HG03378 (cell line): ENCODE results near the gene LRRC27.
"Not testable (repeated sequence)": the region's sequence is repeated elsewhere in the genome, so short reads cannot be mapped to it uniquely, and the experiment has no call there.

Source experiments
- ATAC-seq: cut with Tn5 transposase; IDR thresholded peaks from one replicate; pipeline ENCODE4 v1.9.1; 2021; ENCODE audit warnings: mild to moderate bottlenecking, moderate library complexity; ENCODE audit not compliant: unreplicated experiment

The LRRC27 gene

DNA sequence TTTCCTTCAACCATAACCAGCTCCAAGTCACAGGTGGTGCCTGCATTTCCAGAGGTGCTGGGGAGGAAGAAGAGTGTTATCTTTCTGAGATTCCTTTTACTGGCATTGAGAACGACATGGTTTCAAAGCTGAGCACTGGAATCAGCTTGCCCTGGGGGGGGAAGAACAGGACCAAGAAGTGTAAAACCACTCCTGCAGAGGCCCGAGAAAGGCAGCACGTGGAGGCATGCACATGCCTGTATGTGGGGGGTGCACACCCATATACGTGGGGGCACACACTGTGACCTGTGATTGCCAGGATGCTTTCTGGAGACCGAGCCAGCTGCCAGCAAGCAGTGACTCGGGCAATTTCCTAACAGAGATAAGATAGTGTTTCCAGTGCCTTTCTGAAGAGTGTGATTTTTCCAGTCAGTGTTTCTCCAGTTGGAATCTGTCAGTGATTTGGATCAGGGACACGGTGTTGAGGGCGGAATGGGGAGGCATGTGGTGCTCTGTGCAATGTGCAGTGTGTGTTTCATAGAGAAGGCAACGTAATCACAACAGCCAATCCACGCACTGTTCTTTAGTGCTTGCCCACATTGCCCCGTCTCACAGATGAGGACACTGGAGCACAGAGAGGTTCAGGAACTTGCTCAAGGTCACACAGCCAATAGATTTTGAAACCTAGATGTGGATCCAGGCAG lies 4.2 kb downstream of the LRRC27 start:
- ATAC-seq: no peak

DNA sequence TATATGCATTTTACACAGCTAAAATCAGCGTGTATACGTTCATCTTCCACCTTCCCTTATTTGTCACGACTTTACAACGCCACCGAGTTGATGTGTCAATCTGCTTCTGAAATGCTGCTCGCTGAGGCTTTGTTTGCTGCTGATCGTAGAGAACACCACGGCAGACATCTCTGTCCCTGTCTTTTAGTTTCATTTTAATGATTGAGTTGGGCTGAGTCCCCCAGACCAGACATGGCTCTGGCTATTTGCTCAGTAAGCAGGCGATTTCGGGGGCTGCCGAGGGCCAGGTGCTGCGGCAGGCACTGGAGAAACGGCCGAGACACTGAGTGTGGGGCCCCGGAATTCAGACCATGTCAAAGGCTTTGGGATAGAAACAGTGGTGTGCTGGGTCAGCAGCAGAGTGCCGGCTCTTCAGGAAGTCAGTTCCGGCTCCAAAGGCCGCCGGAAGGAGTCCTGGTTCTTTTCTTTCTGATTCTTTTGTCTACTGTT lies 5.0 kb downstream of the LRRC27 start:
- ATAC-seq: no peak

DNA sequence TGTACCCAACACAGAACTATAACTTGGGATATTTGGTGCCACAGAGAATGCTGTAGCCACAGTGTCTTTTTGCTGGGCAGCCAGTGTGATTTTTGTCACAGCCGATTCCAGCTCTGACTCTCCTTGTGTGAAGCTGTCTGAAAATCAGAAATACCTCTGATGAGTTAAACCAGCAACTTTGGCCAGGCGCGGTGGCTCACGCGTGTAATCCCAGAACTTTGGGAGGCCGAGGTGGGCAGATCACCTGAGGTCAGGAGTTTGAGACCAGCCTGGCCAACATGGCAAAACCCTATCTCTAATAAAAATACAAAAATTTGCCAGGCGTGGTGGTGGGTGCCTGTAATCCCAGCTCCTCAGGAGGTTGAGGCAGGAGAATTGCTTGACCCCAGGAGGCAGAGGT lies 5.9 kb downstream of the LRRC27 start:
- ATAC-seq: not testable (repeated sequence)

DNA sequence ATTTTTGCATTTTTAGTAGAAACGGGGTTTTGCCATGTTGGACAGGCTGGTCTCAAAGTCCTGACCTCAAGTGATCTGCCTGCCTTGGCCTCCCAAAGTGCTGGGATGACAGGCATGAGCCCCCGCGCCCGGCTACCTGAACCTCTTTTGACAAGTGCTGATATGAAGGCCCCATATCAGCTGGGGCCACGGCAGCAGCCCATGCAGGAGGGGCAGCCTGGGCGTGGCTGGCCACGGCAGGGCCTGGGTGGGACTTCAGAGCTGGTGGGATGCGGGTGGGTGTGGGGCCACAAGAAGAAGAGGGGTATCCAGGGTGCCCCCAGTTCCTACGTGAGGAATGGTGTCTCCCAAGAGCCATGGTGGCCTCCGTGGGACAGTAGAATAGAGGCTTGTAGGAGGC lies 6.9 kb downstream of the LRRC27 start:
- ATAC-seq: no peak

DNA sequence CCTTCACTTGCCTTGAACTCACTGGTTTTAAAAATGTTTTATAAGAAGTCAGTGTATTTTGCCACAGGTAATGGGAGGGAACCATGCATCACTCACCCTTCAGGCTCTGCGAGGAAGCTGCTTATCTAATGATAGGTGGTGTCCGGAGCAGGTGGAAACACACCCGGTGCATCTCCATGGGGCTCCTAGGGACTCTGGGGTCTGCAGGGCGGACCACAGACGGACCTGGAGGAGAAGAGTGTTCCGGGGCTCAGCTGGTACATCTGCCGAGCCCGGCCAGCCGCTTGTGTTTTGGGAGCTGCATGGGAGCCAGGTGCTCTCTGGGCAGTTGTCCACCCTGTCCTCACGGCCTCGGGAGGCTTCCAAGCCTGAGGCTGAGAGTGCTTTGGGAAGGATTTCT lies 7.3 kb downstream of the LRRC27 start:
- no peak for ATAC-seq

DNA sequence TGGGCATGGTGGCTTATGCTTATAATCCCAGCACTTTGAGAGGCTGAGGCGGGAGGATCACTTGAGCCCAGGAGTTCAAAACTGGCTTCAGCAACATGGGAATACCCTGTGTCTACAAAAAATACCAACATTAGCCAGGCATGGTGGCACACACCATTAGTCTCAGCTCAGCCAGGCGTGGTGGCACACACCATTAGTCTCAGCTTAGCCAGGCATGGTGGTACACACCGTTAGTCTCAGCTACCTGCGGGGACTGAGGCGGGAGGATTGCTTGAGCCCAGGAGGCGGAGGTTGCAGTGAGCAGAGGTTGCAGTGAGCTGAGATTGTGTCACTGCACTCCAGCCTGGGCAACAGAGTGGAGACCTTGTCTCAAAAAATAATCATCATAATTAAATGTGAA lies 9.0 kb downstream of the LRRC27 start:
- no peak for ATAC-seq

DNA sequence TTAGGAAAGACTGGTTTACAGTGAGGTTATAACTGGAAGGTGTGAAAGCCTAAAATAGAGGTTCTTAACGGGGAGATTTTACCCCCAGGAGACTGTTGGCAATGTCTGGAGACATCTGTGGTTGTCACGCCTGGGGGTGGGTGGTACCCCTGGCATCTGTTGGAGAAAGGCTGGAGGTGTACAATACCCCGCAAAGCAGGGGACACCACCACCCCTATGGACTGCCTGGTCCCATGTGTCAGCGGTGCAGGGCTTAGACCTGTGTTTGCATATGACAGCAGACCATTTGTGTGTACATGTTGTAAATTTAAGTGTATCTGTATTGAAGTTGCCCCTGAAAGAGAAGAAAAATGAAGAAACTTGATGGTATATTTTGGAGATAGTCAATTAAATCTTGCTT lies 9.8 kb downstream of the LRRC27 start:
- no peak for ATAC-seq

DNA sequence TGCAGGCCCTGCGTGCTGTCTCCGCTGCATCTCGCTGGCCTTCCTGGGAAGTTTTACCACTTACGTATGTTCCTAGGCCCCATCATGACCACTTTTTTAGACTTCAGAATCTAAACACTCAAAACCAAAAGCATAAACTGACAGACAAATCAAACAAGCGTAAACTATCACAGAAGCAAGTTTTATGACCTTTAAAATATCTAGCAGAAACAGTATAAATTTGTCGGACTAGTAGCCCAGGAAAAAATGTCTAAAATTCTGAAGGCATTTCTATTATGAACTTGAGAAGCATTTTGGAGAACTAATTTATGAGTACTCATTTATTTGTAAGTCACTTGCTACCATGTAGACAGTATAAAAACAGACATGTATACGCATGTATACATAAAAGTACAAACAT lies 10.6 kb downstream of the LRRC27 start:
- no peak for ATAC-seq

DNA sequence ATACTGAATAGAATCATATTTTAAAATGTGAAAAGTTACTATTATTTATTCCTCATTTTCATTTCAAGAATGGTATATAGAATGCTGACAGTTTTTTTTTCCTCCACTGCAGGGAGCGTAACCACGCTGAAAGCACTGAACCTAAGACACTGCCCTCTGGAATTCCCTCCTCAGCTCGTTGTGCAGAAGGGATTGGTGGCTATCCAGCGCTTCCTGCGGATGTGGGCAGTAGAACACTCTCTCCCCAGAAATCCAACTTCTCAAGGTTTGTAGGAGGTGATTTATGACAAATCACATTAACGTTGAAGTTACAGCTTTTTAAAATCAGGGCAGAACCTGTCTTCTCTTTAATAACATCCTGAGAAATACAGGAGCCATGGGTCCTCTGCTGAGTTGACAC lies 12.4 kb downstream of the LRRC27 start:
- ATAC-seq: no peak

DNA sequence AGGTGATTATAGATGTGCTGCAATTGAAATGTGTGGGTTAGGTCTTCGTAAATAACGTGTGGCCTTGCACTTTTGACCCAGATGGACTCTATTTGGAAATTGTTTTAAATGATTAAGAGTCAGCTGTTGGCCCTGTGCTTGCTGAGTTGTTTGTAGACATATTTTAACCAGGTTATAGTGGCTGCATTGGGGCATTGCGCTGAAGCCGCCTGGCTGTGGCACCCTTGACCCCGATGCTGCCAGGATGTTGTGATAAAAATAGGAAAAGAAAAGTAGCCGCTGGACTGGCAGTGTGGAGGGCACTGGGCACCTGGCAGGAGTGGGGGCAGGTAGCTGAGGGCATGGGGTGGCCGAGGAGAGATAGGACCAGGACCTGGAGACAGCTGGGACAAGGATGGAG lies 13.4 kb downstream of the LRRC27 start:
- no peak for ATAC-seq

DNA sequence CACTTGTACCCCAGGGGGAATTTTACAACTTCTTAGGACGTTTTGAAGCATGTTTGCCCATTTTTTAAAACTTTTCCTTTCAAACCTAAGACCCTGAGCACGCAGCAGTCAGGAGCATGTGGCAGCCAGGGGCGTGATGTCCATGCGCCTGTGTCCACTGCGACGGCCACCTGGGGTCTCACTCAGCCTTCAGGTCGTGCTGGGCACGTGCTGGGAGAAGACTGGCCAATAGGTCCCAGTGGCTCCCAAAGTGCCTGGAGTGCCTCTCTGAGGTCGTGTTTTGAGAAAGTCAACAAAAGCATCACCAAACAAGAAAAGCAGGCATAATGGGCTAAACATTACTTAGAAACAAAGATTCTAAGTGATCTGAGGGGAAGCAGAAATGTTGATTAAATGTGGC lies 14.8 kb downstream of the LRRC27 start:
- no peak for ATAC-seq

DNA sequence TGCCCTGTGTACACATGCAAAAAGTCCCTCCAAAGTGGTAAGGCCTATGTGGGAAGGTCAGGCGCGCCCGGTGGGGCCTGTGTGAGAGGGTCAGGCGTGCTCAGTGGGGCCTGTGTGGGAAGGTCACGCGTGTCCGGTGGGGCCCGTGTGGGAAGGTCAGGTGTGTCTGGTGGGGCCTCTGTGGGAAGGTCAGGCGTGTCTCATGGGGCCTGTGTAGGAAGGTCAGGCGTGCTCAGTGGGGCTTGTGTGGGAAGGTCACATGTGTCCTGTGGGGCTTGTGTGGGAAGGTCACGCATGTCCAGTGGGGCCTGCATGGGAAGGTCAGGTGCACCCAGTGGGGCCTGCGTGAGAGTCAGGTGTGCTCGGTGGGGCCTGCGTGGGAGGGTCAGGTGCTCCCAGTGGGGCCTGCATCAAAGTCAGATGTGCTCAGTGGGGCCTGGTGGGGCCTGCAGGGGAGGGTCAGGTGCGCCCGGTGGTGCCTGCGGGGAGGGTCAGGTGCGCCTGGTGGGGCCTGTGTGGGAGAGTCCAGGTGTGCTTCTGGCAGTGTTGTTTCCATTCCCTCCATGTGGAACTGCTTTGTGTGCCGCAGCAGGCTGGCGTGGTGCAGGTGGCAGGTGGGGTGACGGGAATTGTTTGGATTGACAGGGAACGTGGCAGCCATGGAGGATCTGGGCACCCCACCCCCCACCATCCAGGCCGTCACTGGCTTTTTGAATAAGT lies 15.4 kb downstream of the LRRC27 start:
- ATAC-seq: no peak

DNA sequence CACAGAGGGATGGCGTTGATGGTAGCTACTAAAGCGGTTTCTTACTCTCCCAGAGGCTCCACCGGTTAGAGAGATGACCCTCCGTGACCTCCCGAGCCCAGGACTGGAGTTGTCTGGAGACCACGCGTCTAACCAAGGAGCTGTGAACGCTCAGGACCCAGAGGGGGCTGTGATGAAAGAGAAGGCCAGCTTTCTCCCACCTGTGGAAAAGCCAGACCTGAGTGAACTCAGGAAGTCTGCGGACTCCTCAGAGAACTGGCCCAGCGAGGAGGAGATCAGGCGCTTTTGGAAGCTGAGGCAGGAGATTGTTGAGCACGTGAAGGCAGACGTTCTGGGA lies 15.9 kb downstream of the LRRC27 start:
- ATAC-seq: no peak

DNA sequence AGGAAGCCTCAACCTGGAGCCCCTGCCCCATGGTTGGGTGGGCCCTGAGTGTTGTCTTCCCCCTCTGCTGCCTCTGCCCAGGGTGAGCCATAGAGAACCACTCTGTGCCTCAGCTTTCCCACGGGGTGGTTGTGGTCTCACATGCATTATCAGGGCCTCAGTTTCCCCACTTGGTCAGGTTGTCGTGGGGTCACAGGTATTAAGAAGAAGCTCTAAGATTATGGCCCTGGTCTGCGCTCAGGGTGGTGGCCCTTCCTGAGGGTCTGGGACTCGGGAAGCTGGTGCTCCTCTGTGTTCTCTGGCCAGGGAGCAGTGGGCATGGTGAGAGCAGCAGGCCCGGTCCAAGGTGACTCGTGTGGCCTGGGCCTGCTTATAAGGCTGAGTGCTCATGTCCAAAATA lies 17.8 kb downstream of the LRRC27 start:
- ATAC-seq: no peak

DNA sequence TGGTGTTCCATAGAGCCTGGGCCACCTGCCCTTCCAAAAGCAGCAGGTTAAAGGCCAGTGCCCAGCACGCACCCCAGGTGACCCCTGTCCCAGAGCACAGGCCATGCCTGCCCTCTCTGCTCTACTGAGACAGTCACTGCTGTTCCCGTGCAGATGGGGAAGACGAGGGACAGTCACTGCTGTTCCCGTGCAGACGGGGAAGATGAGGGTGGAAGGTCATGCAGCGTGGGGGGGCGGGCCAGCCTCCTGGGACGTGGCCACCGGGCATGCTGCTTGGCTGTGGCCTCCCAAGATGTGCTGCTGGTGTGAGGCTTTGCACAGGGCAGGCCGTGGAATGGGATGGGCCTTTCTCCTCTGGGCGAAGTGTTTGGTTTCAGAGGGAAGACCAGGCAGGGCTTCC lies 18.4 kb downstream of the LRRC27 start:
- ATAC-seq: no peak

DNA sequence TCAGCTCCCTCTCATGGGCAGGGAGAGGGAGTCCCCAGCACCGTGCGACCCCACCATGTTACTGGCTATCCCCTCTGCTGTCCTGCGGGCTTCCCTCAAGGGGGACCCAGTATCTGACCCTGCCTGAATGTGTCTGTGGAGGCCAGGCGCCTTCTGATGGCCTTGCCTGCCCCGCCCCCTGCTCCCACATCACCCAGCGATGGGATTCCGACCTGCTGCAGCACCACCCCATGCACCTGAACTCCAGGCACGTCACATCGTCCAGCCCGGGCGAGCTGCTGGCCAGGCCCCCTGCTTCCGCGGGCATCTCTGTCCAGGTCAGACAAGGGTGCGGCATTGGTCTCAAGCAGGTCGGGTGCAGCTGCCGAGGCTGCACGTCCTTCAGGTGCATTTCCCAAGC lies 19.0 kb downstream of the LRRC27 start:
- no peak for ATAC-seq

DNA sequence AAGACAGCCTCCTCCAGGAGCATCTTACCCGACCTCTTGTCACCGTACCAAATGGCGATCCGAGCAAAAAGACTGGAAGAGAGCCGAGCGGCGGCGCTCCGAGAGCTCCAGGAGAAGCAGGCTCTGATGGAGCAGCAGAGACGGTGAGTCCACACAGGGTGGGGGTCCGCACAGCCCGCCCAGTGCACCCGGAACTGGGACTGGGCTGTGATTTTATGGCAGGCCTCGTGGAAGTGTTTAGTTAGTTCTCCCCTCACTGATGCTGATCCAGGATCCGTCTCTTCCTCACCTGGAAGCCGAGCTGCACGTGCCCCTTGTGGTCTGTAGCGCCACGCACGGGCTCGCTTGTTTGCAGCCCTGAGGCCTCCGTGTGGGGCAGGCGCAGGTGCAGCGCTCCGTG lies 19.6 kb downstream of the LRRC27 start:
- no peak for ATAC-seq

DNA sequence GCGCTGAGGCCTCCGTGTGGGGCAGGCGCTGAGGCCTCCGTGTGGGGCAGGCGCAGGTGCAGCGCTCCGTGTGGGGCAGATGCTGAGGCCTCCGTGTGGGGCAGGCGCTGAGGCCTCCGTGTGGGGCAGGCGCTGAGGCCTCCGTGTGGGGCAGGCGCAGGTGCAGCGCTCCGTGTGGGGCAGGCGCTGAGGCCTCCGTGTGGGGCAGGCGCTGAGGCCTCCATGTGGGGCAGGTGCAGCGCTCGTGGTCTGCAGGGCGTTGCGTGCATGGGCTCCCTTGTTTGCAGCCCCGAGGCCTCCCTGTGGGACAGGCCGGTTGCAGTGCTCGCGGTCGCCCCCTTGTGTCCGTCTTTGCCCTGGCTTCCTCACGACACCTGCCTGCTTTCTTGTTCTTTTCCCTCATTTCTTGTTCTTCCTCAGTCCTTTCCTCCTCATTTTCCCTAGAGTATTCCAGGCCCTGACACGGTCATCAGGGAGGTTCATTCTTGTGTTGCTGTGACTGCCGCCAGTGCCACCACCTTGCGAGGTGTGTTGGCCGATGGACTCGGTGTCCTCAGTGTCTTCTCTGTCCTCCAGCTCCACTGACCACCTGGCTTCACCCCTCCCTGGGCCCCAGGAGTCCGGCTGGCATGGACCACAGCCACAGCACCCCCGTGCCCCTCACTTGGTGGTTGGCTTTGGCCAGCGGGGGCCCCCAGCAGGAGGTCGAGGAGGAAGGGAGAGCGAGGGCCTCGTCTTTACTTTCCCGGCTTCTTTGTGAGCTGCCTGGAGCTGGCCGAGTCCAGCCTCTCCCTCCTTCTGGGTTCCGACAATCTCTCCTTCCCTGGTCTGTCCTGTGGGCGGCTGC lies 20.7 kb downstream of the LRRC27 start:
- ATAC-seq: not testable (repeated sequence)

DNA sequence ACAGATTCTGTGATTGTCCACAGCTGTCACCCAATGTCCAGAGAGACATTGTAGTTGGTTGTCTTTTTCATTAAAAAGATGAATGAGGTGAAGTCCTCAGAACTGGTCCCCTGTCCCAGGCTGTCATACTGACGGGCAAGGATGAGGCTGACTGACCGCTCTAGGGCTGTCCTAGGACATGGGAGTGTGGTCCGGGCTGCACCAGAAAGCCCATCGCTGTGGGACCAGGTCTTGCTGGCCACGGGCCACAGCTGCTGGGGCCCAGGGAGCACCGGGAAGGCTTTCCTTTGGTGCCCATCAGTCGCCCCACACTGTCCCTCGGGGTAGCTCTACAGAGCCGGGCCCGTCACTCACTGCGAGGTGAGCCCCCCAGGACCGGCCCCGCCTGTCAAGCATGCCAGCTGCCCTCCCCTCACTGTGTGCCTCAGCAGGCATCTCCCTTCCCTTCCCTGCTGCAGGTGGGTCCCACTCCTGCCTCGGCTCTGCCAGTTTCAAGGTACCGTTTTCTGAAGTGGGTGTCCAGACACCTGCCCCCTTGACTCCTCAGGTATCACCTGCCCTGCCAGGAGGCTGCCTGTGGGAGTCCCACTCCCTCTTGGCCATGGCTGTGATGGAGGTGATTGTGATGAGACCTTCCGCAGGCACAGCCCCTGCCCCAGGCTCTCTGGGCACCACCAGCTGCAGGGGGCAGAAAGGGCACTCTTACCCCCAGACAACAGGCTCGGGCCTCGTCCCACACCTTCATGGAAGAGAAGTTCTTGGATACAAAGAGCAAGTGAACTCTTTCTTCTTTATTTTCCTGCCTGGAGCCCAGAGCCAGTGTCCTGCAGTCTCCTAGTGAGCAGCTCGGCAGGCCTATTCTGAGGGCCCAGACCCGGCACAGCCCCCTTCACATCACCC lies 21.7 kb downstream of the LRRC27 start:
- ATAC-seq: no peak

DNA sequence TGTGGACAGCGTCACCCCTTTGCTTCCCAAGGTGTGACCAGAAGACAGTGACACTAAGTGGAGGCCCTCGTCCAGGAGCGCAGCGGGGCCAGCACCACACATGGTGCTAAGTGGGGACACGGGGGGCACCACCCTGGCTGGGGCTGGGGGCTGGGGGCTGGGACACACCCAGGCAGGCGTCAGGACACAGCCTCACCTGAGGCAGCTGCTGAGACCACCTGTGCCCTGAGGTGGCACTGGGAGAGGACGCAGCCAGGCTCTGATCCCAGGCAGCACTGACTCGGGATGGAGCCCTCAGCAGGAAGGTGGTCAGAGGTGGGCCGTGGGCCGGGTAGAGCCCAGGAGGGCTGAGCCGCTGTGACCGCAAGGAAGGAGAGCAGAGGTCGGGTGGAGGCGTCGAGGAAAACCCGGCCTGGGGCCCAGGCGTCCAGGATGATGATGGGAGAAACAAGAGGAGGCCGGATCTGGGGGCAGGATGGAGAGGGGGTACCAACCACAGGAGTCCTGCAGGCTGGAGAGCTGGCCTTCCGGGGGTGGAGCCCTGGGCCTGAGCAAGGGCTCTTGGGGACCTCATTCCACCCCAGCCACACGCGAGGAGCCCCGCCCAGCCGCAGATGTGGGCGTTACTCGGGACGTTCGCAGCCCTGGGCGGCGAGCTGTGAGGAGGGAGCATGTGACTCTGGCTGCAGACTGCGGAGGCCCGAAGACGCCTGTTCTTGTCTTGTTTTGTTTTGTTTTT lies 22.5 kb downstream of the LRRC27 start:
- ATAC-seq: no peak
